Transverse colon (tissue), 4 donors: ENCODE results near the gene OSBPL6. TPM values are rescaled to one million over a fixed set of nuclear protein-coding genes. Genes with fewer than 3 reads are reported as not detected.

Experiments
- DNase-seq: peaks from one replicate; pipeline ENCODE4 v3.0.0-alpha.2; 2019
- H3K27ac ChIP-seq, 4 donors: fragments of 200-600 bp; sonication (generic); 2 replicates each; pipeline ENCODE4 v1.5.1; 2016 to 2018; ENCODE audit warnings: inconsistent platforms in 4 of 4
- H3K27me3 ChIP-seq: fragments of 200-600 bp; sonication (generic); 2 replicates; pipeline ENCODE4 v1.5.1; 2017; ENCODE audit warnings: inconsistent platforms
- H3K36me3 ChIP-seq, 4 donors: fragments of 200-600 bp; sonication (generic); 2 replicates each; pipeline ENCODE4 v1.5.1; 2017 to 2019; ENCODE audit warnings: inconsistent platforms in 4 of 4
- H3K4me1 ChIP-seq, 4 donors: fragments of 200-600 bp; sonication (generic); 2 replicates each; pipeline ENCODE4 v1.5.1; 2017 to 2020; ENCODE audit warnings: inconsistent platforms in 4 of 4
- H3K4me3 ChIP-seq, 4 donors: fragments of 200-600 bp; sonication (generic); 1 replicate in 1 of 4; 2 replicates in 3 of 4; pipeline versions ENCODE4 v1.5.1 to v1.6.1; 2017 to 2019; ENCODE audit warnings: inconsistent platforms in 4 of 4
- H3K9me3 ChIP-seq, 2 donors: fragments of 200-600 bp; sonication (generic); 2 replicates each; pipeline ENCODE4 v1.5.1; 2017 to 2019; ENCODE audit warnings: inconsistent platforms in 2 of 2
- CTCF ChIP-seq, 5 experiments: fragments of 200-600 bp in 3 of 5; fragments of 450-650 bp in 2 of 5; sonication (generic) in 3 of 5; IDR thresholded peaks; 1 replicate in 2 of 5; 2 replicates in 3 of 5; pipeline ENCODE4 v1.5.1; 2016 to 2017; ENCODE audit warnings: antibody characterized with exemption in 5 of 5, inconsistent platforms in 3 of 5, mild to moderate bottlenecking in 2 of 5, moderate library complexity in 1 of 5
- EP300 ChIP-seq: sonication (generic); formaldehyde crosslinking; IDR thresholded peaks from one replicate; pipeline ENCODE4 v1.6.1; 2017; ENCODE audit warnings: antibody characterized with exemption, low read depth
- POLR2A ChIP-seq: fragments of 450-650 bp; IDR thresholded peaks from one replicate; pipeline ENCODE4 v1.6.1; 2016; ENCODE audit warnings: antibody characterized with exemption, mild to moderate bottlenecking, moderate library complexity
- POLR2AphosphoS5 ChIP-seq, 3 donors: sonication (generic); formaldehyde crosslinking; IDR thresholded peaks; one replicate each; pipeline ENCODE4 v1.6.1; 2016; ENCODE audit warnings: antibody characterized with exemption in 3 of 3
- WGBS, 2 donors: methylation state at CpG; one replicate each; pipeline ENCODE4 v1.1.5; 2018; ENCODE audit warnings: low coverage in 1 of 2; 5-methylcytosine and 5-hydroxymethylcytosine counted together
- in situ Hi-C, 4 donors: fragments of 200-750 bp; cut with MboI; loops; one replicate each; pipeline versions ENCODE4 v1.15.0 to v1.15.1; 2017; ENCODE audit warnings: low sequenced_read_pairs in 3 of 4, low pct_ligation_motif_present in 1 of 4, low pct_unique_long_range_greater_than_20kb in 1 of 4
- intact Hi-C: fragments of 100-400 bp; cut with DNase I; formaldehyde crosslinking; loops from one replicate; pipeline ENCODE4 v1.15.1; 2023; ENCODE audit warnings: low total_unique reads
- total RNA-seq, 4 donors: library from RNA; depleted of rRNA; stranded (reverse); fragments of >200 nt; gene quantifications; one replicate each; pipeline ENCODE4 v1.1.0, GENCODE V29; 2016

Gene OSBPL6
- total RNA-seq, 4 donors from 2014 or later = 0.95 to 4.0 (median 2.5) TPM

- Histone ChIP-seq H3K27ac (no peak overlapping the region), H3K9me3 (no peaks in the 10 kb centered on the region), H3K36me3 (no peaks in the 10 kb centered on the region), H3K27me3 (no peaks in the 10 kb centered on the region), H3K4me3 (no peak overlapping the region), H3K4me1 (no peaks in the 10 kb centered on the region)
- TF ChIP-seq EP300 (no peak), POLR2A (no peak), CTCF (IDR thresholded peaks at IDR 0.05) (no peak), POLR2AphosphoS5 (IDR thresholded peaks at IDR 0.05) (no peak)
- no peak for DNase-seq
- intact Hi-C loops = no loop called here
- in situ Hi-C loops = no loop called here
Observed at GRCh38 chr2:178268435-178268834, 74.1 kb downstream of the OSBPL6 start.

DNA sequence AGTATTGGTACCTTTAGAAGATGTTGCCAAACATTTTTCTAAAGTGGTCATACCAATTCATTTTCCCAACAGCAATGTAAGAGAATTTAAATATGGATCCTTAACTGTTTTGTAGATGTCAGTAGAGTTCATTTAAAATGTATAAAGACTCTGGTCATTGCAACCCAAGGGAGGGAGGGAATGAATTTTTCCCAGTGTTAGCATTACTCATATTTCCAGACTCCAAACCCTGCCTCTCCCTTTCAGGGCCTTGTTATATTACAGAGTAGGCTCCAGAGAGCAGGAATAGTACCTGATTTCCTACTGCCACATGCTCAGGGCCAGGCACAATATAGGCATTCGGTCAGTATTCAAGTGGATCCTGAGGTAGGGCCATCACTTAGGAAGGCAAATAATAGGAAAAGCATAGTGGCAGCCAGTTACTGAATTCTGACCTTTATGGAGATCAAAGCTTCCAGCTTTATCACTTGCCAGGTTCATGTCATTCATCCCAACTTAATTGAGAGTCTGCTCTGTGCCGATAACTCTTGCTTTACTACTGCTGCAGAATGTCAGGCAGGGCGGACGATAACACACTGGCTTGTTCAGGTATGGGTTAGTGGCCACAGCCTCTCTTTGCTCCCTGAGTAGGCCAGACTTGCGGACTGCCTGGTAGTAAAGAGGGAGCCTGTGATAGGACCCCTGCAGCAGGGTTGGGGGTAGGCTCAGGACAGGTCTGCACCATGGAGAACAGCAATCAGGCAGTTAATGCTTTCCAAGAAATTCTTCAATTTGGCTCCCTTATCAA is 75.3 kb downstream of the OSBPL6 start:
- Histone ChIP-seq H3K27me3 (no peaks in the 10 kb centered on the region), H3K36me3 (no peaks in the 10 kb centered on the region), H3K9me3 (no peaks in the 10 kb centered on the region), H3K4me1 (no peaks in the 10 kb centered on the region), H3K27ac (no peak overlapping the region), H3K4me3 (no peak overlapping the region)
- 96 to 100% methylated on average over 2 to 5 of the region's 5 CpGs for WGBS, 2 donors
- no peak for DNase-seq
- in situ Hi-C loops (loop anchor here in 1 of 4 donors (10.0 kb wide), 1 partner anchor 135 kb away; no protein-coding TSS in a partner anchor), intact Hi-C loops (loop anchor here (5.0 kb wide), 1 partner anchor 472 kb away; no protein-coding TSS in a partner anchor)
- TF ChIP-seq EP300 (no peak), CTCF (IDR thresholded peaks at IDR 0.05) (no peak), POLR2AphosphoS5 (IDR thresholded peaks at IDR 0.05) (no peak), POLR2A (no peak)

DNA sequence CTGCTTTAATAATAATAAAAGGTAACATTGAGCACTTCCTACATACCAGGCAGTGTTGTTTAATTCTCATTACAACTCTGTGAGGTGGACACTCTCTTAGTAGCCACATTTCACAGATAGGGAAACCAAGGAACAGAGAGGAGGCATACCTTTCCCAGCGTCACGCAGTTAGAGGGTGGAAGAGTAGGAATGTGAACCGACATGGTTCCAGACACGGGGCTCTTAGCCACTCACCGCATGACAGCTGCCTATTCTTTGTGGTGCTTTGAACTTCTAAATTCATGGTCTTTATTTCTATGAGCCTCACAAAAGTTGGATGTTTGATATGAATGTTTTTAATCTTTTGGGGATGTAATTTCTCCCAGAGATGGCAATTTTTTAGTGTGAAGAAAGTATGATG is 76.0 kb downstream of the OSBPL6 start:
- 86 to 94% methylated on average over 4 to 5 of the region's 5 CpGs for WGBS, 2 donors
- Histone ChIP-seq H3K27ac (no peak overlapping the region), H3K4me3 (no peak overlapping the region), H3K4me1 (no peaks in the 10 kb centered on the region), H3K36me3 (no peaks in the 10 kb centered on the region), H3K27me3 (no peaks in the 10 kb centered on the region), H3K9me3 (no peaks in the 10 kb centered on the region)
- intact Hi-C loops = loop anchor here (5.0 kb wide), 1 partner anchor 473 kb away; no protein-coding TSS in a partner anchor
- DNase-seq = no peak
- no peak for TF ChIP-seq CTCF (IDR thresholded peaks at IDR 0.05)
- TF ChIP-seq EP300 = no peak
- TF ChIP-seq POLR2A = no peak
- no peak for TF ChIP-seq POLR2AphosphoS5 (IDR thresholded peaks at IDR 0.05)
- in situ Hi-C loops = loop anchor here in 1 of 4 donors (10.0 kb wide), 1 partner anchor 136 kb away; no protein-coding TSS in a partner anchor

GRCh38 chr2:178271094-178271493 is 76.8 kb downstream of the OSBPL6 start:
- Histone ChIP-seq H3K27me3 (no peaks in the 10 kb centered on the region), H3K27ac (no peak overlapping the region), H3K36me3 (no peaks in the 10 kb centered on the region), H3K4me3 (no peak overlapping the region), H3K9me3 (no peaks in the 10 kb centered on the region), H3K4me1 (no peaks in the 10 kb centered on the region)
- intact Hi-C loops = loop anchor here (5.0 kb wide), 1 partner anchor 474 kb away; no protein-coding TSS in a partner anchor
- TF ChIP-seq EP300 (no peak), CTCF (IDR thresholded peaks at IDR 0.05) (no peak), POLR2A (no peak), POLR2AphosphoS5 (IDR thresholded peaks at IDR 0.05) (no peak)
- 73 to 74% methylated on average over 2 of the region's 2 CpGs for WGBS, 2 donors
- DNase-seq = no peak
- in situ Hi-C loops = loop anchor here in 1 of 4 donors (10.0 kb wide), 1 partner anchor 136 kb away; no protein-coding TSS in a partner anchor
